ENCODE data around the gene MYO7A. TPM values are rescaled to one million over a fixed set of nuclear protein-coding genes. Genes with fewer than 3 reads are reported as not detected.

MYO7A gene
- polyA plus RNA-seq, 1 donor (not counting 4 experiments of a cell fraction or from before 2014, with no cell fraction given), result 0.75 TPM

- TF ChIP-seq EZH2 (IDR thresholded peaks at IDR 0.05; ENCODE audit: low read length), result no peak
- TF ChIP-seq, protein P1, sequence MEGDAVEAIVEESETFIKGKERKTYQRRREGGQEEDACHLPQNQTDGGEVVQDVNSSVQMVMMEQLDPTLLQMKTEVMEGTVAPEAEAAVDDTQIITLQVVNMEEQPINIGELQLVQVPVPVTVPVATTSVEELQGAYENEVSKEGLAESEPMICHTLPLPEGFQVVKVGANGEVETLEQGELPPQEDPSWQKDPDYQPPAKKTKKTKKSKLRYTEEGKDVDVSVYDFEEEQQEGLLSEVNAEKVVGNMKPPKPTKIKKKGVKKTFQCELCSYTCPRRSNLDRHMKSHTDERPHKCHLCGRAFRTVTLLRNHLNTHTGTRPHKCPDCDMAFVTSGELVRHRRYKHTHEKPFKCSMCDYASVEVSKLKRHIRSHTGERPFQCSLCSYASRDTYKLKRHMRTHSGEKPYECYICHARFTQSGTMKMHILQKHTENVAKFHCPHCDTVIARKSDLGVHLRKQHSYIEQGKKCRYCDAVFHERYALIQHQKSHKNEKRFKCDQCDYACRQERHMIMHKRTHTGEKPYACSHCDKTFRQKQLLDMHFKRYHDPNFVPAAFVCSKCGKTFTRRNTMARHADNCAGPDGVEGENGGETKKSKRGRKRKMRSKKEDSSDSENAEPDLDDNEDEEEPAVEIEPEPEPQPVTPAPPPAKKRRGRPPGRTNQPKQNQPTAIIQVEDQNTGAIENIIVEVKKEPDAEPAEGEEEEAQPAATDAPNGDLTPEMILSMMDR (optimal IDR thresholded peaks at IDR 0.05 in 1 of 3, IDR thresholded peaks at IDR 0.05 in 1 of 3, conservative IDR thresholded peaks at IDR 0.05 in 1 of 3; ENCODE audit: extremely low read depth in 1 of 3, insufficient read depth in 2 of 3, low read length in 3 of 3), result no peak
- no peak for DNase-seq (ENCODE audit: low read depth, low spot score)
- dilution Hi-C loops (cut with MboI; ENCODE audit: extremely low pct_ligation_motif_present, low sequenced_read_pairs), result no loop called here
Measured at GRCh38 chr11:77206264-77207018, 78.4 kb downstream of the MYO7A start.

GRCh38 chr11:77207019-77207485 lies 79.0 kb downstream of the MYO7A start:
- no peak for DNase-seq (ENCODE audit: low read depth, low spot score)
- Histone ChIP-seq H3K79me2 (ENCODE audit: control insufficient read depth, insufficient read depth, low read length) (no peaks in the 10 kb centered on the region), H3K27me3 (ENCODE audit: control insufficient read depth, extremely low read depth, insufficient read depth, low read length) (no peaks in the 10 kb centered on the region), H3K4me1 (ENCODE audit: control insufficient read depth, extremely low read depth, insufficient read depth, low read length) (no peaks in the 10 kb centered on the region), H3K9me3 (ENCODE audit: control insufficient read depth, low read depth, low read length) (no peaks in the 10 kb centered on the region), H3K27ac (ENCODE audit: control insufficient read depth, insufficient read depth, low read length) (no peak overlapping the region), H4K20me1 (ENCODE audit: control insufficient read depth, extremely low read depth, insufficient read depth, low read length) (no peaks in the 10 kb centered on the region), H2AFZ (ENCODE audit: control insufficient read depth, low read length) (no peak overlapping the region), H3K4me2 (ENCODE audit: control insufficient read depth, extremely low read depth, insufficient read depth, low read depth, low read length) (no peak overlapping the region), H3K36me3 (ENCODE audit: control insufficient read depth in 2 of 2, extremely low read depth in 1 of 2, insufficient read depth in 2 of 2, low read length in 2 of 2) (no peaks in the 10 kb centered on the region), H3K9ac (ENCODE audit: control insufficient read depth, extremely low read depth, insufficient read depth, low read length) (no peak overlapping the region), H3K9me1 (ENCODE audit: control insufficient read depth, extremely low read depth, insufficient read depth, low read length) (no peaks in the 10 kb centered on the region), H3K4me3 (ENCODE audit: control insufficient read depth in 2 of 3, extremely low read depth in 1 of 3, insufficient read depth in 2 of 3, low read depth in 1 of 3, low read length in 3 of 3) (no peak overlapping the region)
- dilution Hi-C loops (cut with MboI; ENCODE audit: extremely low pct_ligation_motif_present, low sequenced_read_pairs), result no loop called here
- FAIRE-seq, result no peak
- TF ChIP-seq, protein P1 (optimal IDR thresholded peaks at IDR 0.05 in 1 of 3, IDR thresholded peaks at IDR 0.05 in 1 of 3, conservative IDR thresholded peaks at IDR 0.05 in 1 of 3; ENCODE audit: extremely low read depth in 1 of 3, insufficient read depth in 2 of 3, low read length in 3 of 3), result no peak
- TF ChIP-seq EZH2 (IDR thresholded peaks at IDR 0.05; ENCODE audit: low read length), result no peak

More at GRCh38 chr11:77206264-77207018, 78.4 kb downstream of the MYO7A start:
- FAIRE-seq, result no peak
- Histone ChIP-seq H4K20me1 (ENCODE audit: control insufficient read depth, extremely low read depth, insufficient read depth, low read length) (no peaks in the 10 kb centered on the region), H3K36me3 (ENCODE audit: control insufficient read depth in 2 of 2, extremely low read depth in 1 of 2, insufficient read depth in 2 of 2, low read length in 2 of 2) (no peaks in the 10 kb centered on the region), H3K27ac (ENCODE audit: control insufficient read depth, insufficient read depth, low read length) (no peak overlapping the region), H3K27me3 (ENCODE audit: control insufficient read depth, extremely low read depth, insufficient read depth, low read length) (no peaks in the 10 kb centered on the region), H3K9me1 (ENCODE audit: control insufficient read depth, extremely low read depth, insufficient read depth, low read length) (no peaks in the 10 kb centered on the region), H3K4me1 (ENCODE audit: control insufficient read depth, extremely low read depth, insufficient read depth, low read length) (no peaks in the 10 kb centered on the region), H3K9ac (ENCODE audit: control insufficient read depth, extremely low read depth, insufficient read depth, low read length) (no peak overlapping the region), H3K79me2 (ENCODE audit: control insufficient read depth, insufficient read depth, low read length) (no peaks in the 10 kb centered on the region), H2AFZ (ENCODE audit: control insufficient read depth, low read length) (no peak overlapping the region), H3K4me2 (ENCODE audit: control insufficient read depth, extremely low read depth, insufficient read depth, low read depth, low read length) (no peak overlapping the region), H3K4me3 (ENCODE audit: control insufficient read depth in 2 of 3, extremely low read depth in 1 of 3, insufficient read depth in 2 of 3, low read depth in 1 of 3, low read length in 3 of 3) (no peak overlapping the region), H3K9me3 (ENCODE audit: control insufficient read depth, low read depth, low read length) (no peaks in the 10 kb centered on the region)

Data from keratinocyte (primary cell).